Stimulated activated CD8-positive, alpha-beta memory T cell treated with anti-CD3 and anti-CD28 coated beads, Interleukin-4, amount 100 ng/mL, for 24 hours (primary cell): ENCODE results near the gene LRPAP1.

ENCODE experiments used
- DNase-seq: peaks from one replicate; pipeline ENCODE4 v3.0.0-alpha.2; 2020; ENCODE audit warnings: low read depth

LRPAP1 gene

GRCh38 chr4:3473181-3473950 is 58.9 kb downstream of the LRPAP1 start:
- DNase-seq = no peak

- no peak for DNase-seq
These were observed 59.6 kb downstream of the LRPAP1 start for GRCh38 chr4:3472411-3473141.

GRCh38 chr4:3471886-3472285 is 60.3 kb downstream of the LRPAP1 start:
- DNase-seq = no peak

GRCh38 chr4:3471098-3471760 is 61.0 kb downstream of the LRPAP1 start:
- DNase-seq = no peak

DNA sequence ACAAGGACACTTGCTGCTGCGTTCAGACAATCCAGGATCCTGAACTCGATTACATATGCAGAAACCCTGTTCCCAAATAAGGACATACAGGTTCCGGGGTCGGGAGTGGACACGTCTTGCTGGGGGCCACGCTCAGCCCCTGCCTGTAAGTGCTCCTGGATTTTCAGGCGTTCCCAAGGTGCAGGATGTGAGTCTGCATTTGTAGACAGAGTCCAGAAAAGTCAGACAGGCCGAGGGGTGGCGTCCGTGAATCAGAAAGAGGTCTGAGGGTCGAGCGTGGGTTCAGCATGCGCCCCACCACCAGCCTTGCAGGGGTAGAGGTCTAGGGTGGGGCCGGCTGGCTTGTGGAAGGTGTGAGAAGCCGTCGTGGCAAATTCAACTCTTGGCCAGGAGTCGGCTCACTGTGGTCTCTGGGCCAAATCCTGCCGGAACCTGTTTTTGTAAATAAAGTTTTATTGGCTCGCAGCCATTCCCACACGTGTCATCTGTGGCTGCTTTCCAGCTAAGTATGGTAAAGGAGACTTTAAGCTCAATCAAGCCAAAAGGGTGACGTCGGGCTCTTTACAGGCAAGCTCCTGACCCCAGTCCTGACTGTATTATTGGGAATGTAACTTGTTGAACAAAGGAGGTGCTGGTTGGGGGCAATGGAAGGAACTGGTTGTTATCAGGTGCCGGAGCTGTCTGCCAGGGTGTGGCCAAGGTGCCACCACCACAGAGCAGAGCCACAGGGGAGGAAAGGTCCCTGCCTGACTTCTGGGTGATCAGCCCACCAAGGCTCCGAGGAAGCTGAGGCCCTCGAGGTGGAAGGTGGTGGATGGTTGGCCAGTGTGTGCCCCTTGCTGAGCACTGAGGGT is 61.8 kb downstream of the LRPAP1 start:
- no peak for DNase-seq

- no peak for DNase-seq
These were observed 62.6 kb downstream of the LRPAP1 start for GRCh38 chr4:3469386-3470243.

- no peak for DNase-seq
These were observed 63.4 kb downstream of the LRPAP1 start for GRCh38 chr4:3468804-3469203.

DNA sequence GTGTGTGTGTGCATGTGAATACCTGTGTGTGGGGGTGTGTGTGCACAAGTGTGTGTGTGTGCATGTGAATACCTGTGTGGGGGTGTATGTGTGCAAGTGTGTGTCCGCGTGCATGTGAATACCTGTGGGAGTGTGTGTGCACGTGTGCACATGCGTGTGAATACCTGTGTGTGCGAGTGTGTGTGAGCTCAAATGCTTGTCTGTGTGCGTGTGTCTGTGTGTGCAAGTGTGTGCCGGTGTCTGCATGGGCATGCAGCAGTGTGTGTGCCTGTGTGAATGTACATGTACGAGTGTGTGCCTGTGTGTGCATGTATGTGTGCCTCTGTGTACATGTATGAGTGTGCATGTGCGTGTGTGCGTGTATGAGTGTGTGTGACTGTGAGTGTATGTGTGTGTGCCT is 64.1 kb downstream of the LRPAP1 start:
- no peak for DNase-seq

DNA sequence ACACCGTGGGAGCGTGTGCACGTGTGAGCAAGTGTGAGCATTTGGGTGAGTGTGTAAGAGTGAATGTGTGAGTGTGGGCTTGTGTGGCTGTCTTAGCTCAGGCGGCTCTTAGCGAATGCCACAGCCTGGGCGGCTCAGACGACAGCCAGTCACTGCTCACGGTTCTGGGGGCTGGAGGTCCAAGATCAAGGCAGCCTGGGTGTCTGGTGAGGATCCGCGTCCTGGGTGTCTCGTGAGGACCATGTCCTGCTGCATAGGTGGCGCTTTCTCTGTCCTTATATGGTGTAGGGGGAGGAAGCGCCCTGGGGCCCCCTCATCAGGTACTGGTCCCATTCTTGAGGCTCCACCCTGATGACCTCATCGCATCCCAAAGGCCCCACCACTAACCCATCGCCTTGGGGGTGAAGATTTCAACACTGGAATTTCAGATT is 64.6 kb downstream of the LRPAP1 start:
- DNase-seq = no peak

GRCh38 chr4:3466691-3467600 is 65.3 kb downstream of the LRPAP1 start:
- no peak for DNase-seq

GRCh38 chr4:3465698-3466671 is 66.2 kb downstream of the LRPAP1 start:
- no peak for DNase-seq

DNA sequence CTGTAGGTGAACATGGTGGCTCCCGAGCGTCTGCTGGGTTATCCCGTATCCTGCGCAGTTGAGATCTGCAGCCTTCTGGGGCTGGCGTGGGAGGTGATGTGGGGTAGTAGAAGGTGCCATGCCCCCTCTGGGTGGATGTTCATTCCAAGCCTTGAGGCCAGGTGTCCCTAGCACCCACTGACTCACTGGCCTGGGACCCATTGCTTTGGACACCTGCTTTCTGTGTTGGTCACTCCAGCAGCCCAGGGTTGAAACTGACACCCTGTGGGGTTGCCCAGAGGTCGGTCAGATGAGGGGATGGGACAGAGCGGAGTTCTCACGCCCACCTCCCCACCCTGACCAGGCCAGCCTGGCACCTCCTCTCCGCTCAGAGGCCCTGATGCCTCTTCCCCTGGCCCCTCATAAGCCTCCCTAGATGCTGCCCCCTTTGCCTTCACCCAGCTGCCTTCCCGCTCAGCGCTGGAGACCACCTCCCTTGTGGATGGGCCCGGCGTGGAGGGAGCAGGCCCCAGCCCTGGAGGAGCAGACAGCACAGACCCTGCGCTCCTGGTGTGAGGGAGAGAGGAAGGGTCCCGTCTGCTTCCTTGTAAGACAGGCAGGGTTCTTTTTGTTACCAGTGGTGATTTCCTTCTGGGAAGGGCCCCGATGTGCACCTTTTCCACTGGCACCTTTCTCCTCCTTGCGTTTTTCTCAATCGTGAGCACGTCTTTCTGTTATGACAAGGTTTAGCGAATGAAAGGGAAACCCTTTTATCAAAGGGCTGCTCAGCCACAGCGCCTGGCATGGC is 67.1 kb downstream of the LRPAP1 start:
- no peak for DNase-seq

GRCh38 chr4:3464349-3464905 is 67.8 kb downstream of the LRPAP1 start:
- DNase-seq = no peak

DNA sequence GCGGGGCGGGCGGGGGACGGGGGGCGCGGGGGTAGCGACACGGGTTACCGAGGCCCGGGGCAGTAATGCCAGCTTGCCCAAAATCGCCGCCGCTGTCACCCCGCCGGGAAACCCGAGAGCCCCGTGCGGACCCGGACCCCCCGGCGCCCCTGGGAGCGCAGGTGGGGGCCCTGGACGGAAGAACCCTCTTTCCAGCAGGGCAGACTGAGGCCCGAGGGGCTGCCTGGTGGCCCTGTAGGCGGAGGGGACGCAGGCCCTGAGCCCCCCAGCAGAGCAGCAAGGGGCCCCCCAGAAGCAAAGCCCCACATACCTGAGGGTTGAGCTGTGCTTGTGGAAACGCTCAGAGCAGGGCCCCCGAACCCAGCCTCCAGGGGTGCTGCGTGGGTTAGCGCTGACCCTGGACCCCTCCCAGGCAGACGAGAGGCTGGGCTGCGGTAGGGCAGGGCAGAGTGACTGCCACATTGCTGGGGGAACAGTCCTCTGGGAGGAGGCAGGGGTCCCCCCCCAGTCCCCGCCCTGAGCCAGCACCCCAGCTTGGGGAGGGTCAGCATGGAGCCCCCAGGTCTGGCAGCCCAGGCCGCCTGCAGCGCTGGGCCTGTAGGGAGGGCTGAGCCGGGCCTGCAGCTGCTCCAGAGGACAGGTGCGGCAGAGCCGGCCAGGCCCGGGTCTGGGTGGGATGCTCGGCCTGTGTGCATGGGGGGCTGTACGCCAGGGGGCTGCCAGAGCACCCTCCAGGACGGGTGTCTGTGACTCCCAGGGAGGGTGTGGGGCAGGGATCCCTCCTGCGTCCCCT is 68.5 kb downstream of the LRPAP1 start:
- no peak for DNase-seq

DNA sequence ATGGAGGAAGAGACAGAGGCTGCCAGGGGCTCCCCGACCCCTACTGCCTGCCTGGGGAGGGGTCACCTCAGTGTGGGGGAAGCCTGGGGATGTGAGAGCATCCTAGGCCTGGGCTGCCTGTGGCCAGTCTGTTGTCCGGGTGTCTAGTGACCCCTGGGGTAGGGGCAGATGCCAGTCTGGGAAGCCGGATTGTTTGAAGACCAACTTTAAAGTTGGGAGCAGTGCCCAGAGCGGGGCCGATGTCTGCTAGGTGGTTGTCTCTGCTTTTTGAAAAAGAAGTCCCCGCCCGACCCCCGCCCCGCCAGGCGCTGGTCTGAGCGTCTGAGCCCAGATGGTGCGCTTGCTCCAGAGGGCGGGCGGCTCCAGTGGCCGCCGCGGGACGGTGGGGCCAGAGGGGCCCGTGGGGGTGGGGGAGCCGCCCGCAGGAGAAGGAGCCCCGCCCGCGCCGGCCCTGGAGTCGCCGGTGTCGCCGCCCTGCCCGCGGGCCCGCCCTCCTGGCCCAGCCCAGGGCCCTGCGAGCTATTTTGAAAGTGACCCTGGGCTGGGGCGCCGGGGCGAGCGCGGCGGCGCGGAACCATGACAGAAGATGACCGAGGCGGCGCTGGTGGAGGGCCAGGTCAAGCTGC is 69.3 kb downstream of the LRPAP1 start, which contains the start of gene DOK7:
Gene DOK7 (plus strand): TSS at position 517 of the 626 bp plus-strand sequence. CDS start 70 bp downstream, at position 587.
- no peak for DNase-seq

- DNase-seq = no peak
These were observed 69.9 kb downstream of the LRPAP1 start for GRCh38 chr4:3462321-3462789.
